ENCODE measurements around the gene PCDH15. TPM values are rescaled to one million over a fixed set of nuclear protein-coding genes. Genes with fewer than 3 reads are reported as not detected.

Gene PCDH15
- total RNA-seq, 1 donor from 2014 or later = 0.25 TPM

DNA sequence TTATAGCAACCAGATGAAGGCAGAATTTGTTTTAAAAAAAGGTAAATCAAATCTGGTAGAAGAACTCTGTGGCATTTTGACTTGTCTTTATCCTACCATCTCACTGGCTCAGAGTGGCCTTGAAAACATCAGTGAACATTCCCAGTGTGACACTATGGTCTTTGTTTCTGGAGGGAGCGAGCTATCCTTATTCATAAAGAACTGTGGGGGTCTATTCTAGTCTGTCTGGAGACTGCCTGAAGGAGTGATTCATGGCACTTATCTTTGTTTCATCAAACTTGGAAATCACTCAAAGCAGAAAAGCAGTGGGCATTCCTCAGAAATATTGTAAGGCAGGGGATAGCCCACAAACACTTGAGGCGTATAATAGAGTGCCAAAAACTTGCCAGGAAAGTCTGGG lies 719.1 kb downstream of the PCDH15 start:
- intact Hi-C loops (cut with DNase I) = no loop called here

DNA sequence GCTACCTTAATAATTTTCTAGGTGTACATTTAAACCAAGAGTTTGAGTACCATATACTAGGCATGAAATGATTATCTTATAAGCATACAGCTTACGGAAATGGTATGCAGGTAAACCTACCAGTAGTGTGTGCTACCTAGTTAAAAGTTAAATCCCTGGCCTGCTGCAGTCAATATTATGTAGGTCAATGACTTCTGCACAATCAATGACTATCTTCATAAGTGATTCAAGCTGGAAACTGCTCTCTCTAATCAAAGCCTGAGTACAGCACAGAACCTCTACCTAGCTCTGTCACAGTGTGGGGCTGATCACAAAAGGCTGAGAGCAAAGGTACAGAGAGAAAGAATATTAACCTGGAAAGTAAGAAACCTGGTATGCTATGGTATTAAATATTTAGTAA lies 733.7 kb downstream of the PCDH15 start:
- H3K36me3 ChIP-seq = no peaks in the 10 kb centered on the region
- H3K4me3 ChIP-seq = no peak overlapping the region
- H3K9me3 ChIP-seq = no peaks in the 10 kb centered on the region
- H3K4me1 ChIP-seq = no peaks in the 10 kb centered on the region
- no peak for DNase-seq (ENCODE audit: extremely low spot score in 2 of 2)
- no peaks in the 10 kb centered on the region for H3K27me3 ChIP-seq
- H3K27ac ChIP-seq = no peak overlapping the region
- TF ChIP-seq POLR2A (IDR thresholded peaks at IDR 0.05) = no peak
- no peak for TF ChIP-seq POLR2AphosphoS5 (IDR thresholded peaks at IDR 0.05; ENCODE audit: insufficient read depth in 1 of 2, low read depth in 1 of 2)
- TF ChIP-seq, protein P1, sequence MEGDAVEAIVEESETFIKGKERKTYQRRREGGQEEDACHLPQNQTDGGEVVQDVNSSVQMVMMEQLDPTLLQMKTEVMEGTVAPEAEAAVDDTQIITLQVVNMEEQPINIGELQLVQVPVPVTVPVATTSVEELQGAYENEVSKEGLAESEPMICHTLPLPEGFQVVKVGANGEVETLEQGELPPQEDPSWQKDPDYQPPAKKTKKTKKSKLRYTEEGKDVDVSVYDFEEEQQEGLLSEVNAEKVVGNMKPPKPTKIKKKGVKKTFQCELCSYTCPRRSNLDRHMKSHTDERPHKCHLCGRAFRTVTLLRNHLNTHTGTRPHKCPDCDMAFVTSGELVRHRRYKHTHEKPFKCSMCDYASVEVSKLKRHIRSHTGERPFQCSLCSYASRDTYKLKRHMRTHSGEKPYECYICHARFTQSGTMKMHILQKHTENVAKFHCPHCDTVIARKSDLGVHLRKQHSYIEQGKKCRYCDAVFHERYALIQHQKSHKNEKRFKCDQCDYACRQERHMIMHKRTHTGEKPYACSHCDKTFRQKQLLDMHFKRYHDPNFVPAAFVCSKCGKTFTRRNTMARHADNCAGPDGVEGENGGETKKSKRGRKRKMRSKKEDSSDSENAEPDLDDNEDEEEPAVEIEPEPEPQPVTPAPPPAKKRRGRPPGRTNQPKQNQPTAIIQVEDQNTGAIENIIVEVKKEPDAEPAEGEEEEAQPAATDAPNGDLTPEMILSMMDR (IDR thresholded peaks at IDR 0.05) = no peak
- intact Hi-C loops (cut with DNase I) = no loop called here

More for the DNA sequence above, 719.1 kb downstream of the PCDH15 start:
- Histone ChIP-seq H3K9me3 (no peaks in the 10 kb centered on the region), H3K27me3 (no peaks in the 10 kb centered on the region), H3K27ac (no peak overlapping the region), H3K4me1 (no peaks in the 10 kb centered on the region), H3K4me3 (no peak overlapping the region), H3K36me3 (no peaks in the 10 kb centered on the region)
- DNase-seq (ENCODE audit: extremely low spot score in 2 of 2) = no peak
- TF ChIP-seq POLR2A (IDR thresholded peaks at IDR 0.05) = no peak
- TF ChIP-seq POLR2AphosphoS5 (IDR thresholded peaks at IDR 0.05; ENCODE audit: insufficient read depth in 1 of 2, low read depth in 1 of 2) = no peak
- TF ChIP-seq, protein P1 (IDR thresholded peaks at IDR 0.05) = no peak

DNA sequence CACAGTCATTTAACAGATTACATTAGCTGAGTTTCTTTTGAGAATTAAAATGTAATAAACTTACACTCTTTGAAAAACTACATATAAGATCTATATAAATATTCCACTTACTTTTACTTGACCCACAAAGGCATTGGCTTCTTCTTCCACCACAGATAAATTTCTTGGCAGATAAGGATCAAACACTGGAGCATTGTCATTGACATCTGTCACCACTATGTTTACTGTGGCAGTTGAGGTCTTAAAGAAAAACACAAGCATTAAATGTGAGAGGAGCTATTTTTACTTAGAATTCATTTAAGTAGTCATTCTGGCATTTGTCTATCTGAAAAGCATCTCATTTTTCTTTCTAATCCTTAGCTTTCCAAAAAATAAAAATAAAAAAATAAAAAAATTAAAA lies 734.4 kb downstream of the PCDH15 start:
- no peaks in the 10 kb centered on the region for H3K9me3 ChIP-seq
- TF ChIP-seq POLR2A (IDR thresholded peaks at IDR 0.05) = no peak
- TF ChIP-seq, protein P1 (IDR thresholded peaks at IDR 0.05) = no peak
- H3K4me3 ChIP-seq = no peak overlapping the region
- H3K27me3 ChIP-seq = no peaks in the 10 kb centered on the region
- H3K4me1 ChIP-seq = no peaks in the 10 kb centered on the region
- DNase-seq (ENCODE audit: extremely low spot score in 2 of 2) = no peak
- H3K36me3 ChIP-seq = no peaks in the 10 kb centered on the region
- intact Hi-C loops (cut with DNase I) = no loop called here
- H3K27ac ChIP-seq = no peak overlapping the region

DNA sequence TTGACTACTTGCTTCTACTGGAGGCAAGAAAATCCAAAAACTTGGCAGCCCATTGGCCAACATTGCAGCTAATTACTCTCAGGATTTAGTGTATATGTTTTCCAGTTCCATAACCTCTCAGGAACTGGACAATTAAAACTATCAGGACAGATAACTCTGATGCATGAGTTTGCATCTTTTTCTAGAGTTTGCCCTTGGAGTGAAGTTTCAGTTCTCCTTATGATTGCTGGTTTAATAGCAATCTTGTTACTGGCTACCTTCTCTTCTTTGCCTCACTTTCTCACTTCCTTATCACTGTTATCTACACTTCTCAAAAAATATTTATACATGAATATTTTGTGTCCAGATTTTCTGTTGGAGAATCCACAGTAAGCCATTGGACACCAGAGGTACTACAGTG lies 735.9 kb downstream of the PCDH15 start:
- Histone ChIP-seq H3K36me3 (no peaks in the 10 kb centered on the region), H3K4me1 (no peaks in the 10 kb centered on the region), H3K9me3 (no peaks in the 10 kb centered on the region), H3K27me3 (no peaks in the 10 kb centered on the region), H3K4me3 (no peak overlapping the region), H3K27ac (no peak overlapping the region)
- DNase-seq (ENCODE audit: extremely low spot score in 2 of 2) = no peak
- TF ChIP-seq POLR2A (IDR thresholded peaks at IDR 0.05) (no peak), POLR2AphosphoS5 (IDR thresholded peaks at IDR 0.05; ENCODE audit: insufficient read depth in 1 of 2, low read depth in 1 of 2) (no peak)
- TF ChIP-seq, protein P1 (IDR thresholded peaks at IDR 0.05) = no peak
- intact Hi-C loops (cut with DNase I) = no loop called here

DNA sequence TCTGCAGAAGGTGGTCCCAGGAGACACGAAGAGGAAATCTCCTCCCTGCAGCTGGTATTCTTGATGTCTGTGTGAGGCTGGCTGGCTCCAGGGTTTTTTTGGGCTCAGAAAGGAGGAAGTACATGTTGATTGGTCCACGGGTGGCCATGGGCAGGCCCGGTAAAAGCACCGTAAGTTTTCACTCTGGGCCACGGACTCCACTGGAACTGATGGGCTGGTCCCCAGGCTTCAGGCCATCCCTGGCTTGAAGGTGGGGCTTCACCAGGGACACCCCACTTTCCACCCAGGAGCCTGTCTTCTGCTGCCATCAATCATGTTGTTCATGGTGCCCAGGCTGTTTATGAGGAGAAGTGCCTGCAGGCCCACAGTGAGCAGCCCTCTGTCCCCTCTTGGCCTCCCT lies 736.8 kb downstream of the PCDH15 start:
- TF ChIP-seq POLR2AphosphoS5 (IDR thresholded peaks at IDR 0.05; ENCODE audit: insufficient read depth in 1 of 2, low read depth in 1 of 2) = no peak
- no peak for TF ChIP-seq POLR2A (IDR thresholded peaks at IDR 0.05)
- TF ChIP-seq, protein P1 (IDR thresholded peaks at IDR 0.05) = no peak
- Histone ChIP-seq H3K27ac (no peak overlapping the region), H3K9me3 (no peaks in the 10 kb centered on the region), H3K27me3 (no peaks in the 10 kb centered on the region), H3K4me1 (no peaks in the 10 kb centered on the region), H3K4me3 (no peak overlapping the region), H3K36me3 (no peaks in the 10 kb centered on the region)
- intact Hi-C loops (cut with DNase I) = no loop called here
- no peak for DNase-seq (ENCODE audit: extremely low spot score in 2 of 2)
